MCF 10A (cell line): ENCODE results near the gene MARCHF2. TPM values are rescaled to one million over a fixed set of nuclear protein-coding genes. Genes with fewer than 3 reads are reported as not detected.
"Not testable (repeated sequence)": the region's sequence is repeated elsewhere in the genome, so short reads cannot be mapped to it uniquely, and the experiment has no call there.

Experiments used
- BruUV-seq: library from RNA; stranded (reverse); fragments of 400-500 nt; replicated peaks from 2 replicates; lab custom pipeline; 2021; lab: Mats Ljungman, UMichigan
- CTCF ChIA-PET: fragments of 300-600 bp; sonication (Branson Sonifier 250); formaldehyde crosslinking; extraction: SDS; loops from one replicate; lab custom pipeline; 2021; ENCODE audit warnings: antibody characterized with exemption, inconsistent platforms; lab: Yijun Ruan, JAX
- POLR2A ChIA-PET: fragments of 300-600, 350-650 bp; sonication (Branson Sonifier 250); formaldehyde crosslinking; extraction: SDS; loops from one replicate; lab custom pipeline; 2020; ENCODE audit warnings: antibody characterized with exemption, inconsistent platforms; lab: Yijun Ruan, JAX
- DNase-seq: peaks from one replicate; pipeline ENCODE4 v3.0.0-alpha.2; 2018; ENCODE audit not compliant: unreplicated experiment
- H3K27ac Mint-ChIP-seq: one replicate; pipeline ENCODE4 v1.8.0; 2022; ENCODE audit warnings: mild to moderate bottlenecking, low read depth, mixed read lengths; ENCODE audit not compliant: unreplicated experiment
- H3K27me3 Mint-ChIP-seq: one replicate; pipeline ENCODE4 v1.8.0; 2022; ENCODE audit warnings: mixed read lengths; ENCODE audit not compliant: insufficient read depth, unreplicated experiment
- H3K36me3 Mint-ChIP-seq: one replicate; pipeline ENCODE4 v1.8.0; 2022; ENCODE audit warnings: mild to moderate bottlenecking, moderate library complexity, mixed read lengths; ENCODE audit not compliant: insufficient read depth, unreplicated experiment
- H3K4me1 Mint-ChIP-seq: one replicate; pipeline ENCODE4 v1.8.0; 2022; ENCODE audit warnings: mixed read lengths; ENCODE audit not compliant: insufficient read depth, unreplicated experiment
- H3K4me3 Mint-ChIP-seq: one replicate; pipeline ENCODE4 v1.8.0; 2022; ENCODE audit warnings: mild to moderate bottlenecking, moderate library complexity, mixed read lengths; ENCODE audit not compliant: unreplicated experiment
- H3K9me3 Mint-ChIP-seq: one replicate; pipeline ENCODE4 v1.8.0; 2022; ENCODE audit warnings: mixed read lengths; ENCODE audit not compliant: unreplicated experiment
- CTCF ChIP-seq: fragments of 200-600 bp; IDR thresholded peaks from one replicate; pipeline ENCODE4 v1.8.0; 2022; ENCODE audit warnings: antibody characterized with exemption, mild to moderate bottlenecking; ENCODE audit not compliant: unreplicated experiment
- intact Hi-C: fragments of 100-400 bp; cut with micrococcal nuclease; formaldehyde crosslinking; loops from 2 replicates; pipeline ENCODE4 v1.14.1; 2022
- total RNA-seq: library from RNA; stranded (reverse); gene quantifications from 2 replicates; pipeline ENCODE4 v1.2.3, GENCODE V29; 2022

Gene MARCHF2
- total RNA-seq, 1 experiment from 2014 or later, result 8.3 TPM

- Mint-ChIP-seq H3K4me3 (no peak overlapping the region), H3K36me3 (peaks cover 25% of the 10 kb centered on the region), H3K9me3 (no peaks in the 10 kb centered on the region), H3K27ac (no peak overlapping the region), H3K4me1 (no peaks in the 10 kb centered on the region), H3K27me3 (no peaks in the 10 kb centered on the region)
- intact Hi-C loops, result no loop called here
- BruUV-seq, result no TSS peak
- ChIA-PET CTCF (interaction anchor here (0.6 to 3.4 kb wide), 3 partner anchors 24 to 65 kb away, joined by 3 to 23 read pairs (median 4); no protein-coding TSS in a partner anchor), POLR2A (interaction anchor here (1.7 to 2.5 kb wide), 2 partner anchors 13 to 16 kb away, joined by 6 to 8 read pairs; partner anchors contain the start of gene RAB11B)
- DNase-seq, result no peak
- no peak for TF ChIP-seq CTCF
Measured at GRCh38 chr19:8377598-8377997, 35.5 kb upstream of the MARCHF2 start.

GRCh38 chr19:8379156-8379891 lies 33.8 kb upstream of the MARCHF2 start:
- not testable (repeated sequence) for DNase-seq

GRCh38 chr19:8384569-8384968 lies 28.5 kb upstream of the MARCHF2 start:
- H3K27me3 Mint-ChIP-seq, POLR2A ChIA-PET, CTCF ChIA-PET, H3K4me1 Mint-ChIP-seq, H3K9me3 Mint-ChIP-seq, H3K27ac Mint-ChIP-seq, DNase-seq, H3K4me3 Mint-ChIP-seq, intact Hi-C loops, H3K36me3 Mint-ChIP-seq, BruUV-seq: not testable (repeated sequence)

More at GRCh38 chr19:8379156-8379891, 33.8 kb upstream of the MARCHF2 start:
- CTCF ChIA-PET, result interaction anchor here (0.6 to 3.4 kb wide), 4 partner anchors 8 to 34 kb away, joined by 3 to 23 read pairs (median 4); no protein-coding TSS in a partner anchor
- intact Hi-C loops, H3K27me3 Mint-ChIP-seq, BruUV-seq, H3K4me3 Mint-ChIP-seq, H3K4me1 Mint-ChIP-seq, H3K9me3 Mint-ChIP-seq, H3K27ac Mint-ChIP-seq: not testable (repeated sequence)
- H3K36me3 Mint-ChIP-seq, result peaks cover 15% of the 10 kb centered on the region
- POLR2A ChIA-PET, result interaction anchor here (2.5 kb wide), 1 partner anchor 11 kb away, joined by 8 read pairs; the partner anchor contains the start of gene RAB11B

GRCh38 chr19:8385103-8385502 lies 28.0 kb upstream of the MARCHF2 start:
- CTCF ChIA-PET, POLR2A ChIA-PET, DNase-seq, H3K4me3 Mint-ChIP-seq, H3K4me1 Mint-ChIP-seq, H3K27ac Mint-ChIP-seq, BruUV-seq, H3K27me3 Mint-ChIP-seq, intact Hi-C loops, H3K9me3 Mint-ChIP-seq: not testable (repeated sequence)
- H3K36me3 Mint-ChIP-seq, result peaks cover 11% of the 10 kb centered on the region

- H3K36me3 Mint-ChIP-seq, CTCF ChIA-PET, H3K4me3 Mint-ChIP-seq, H3K27me3 Mint-ChIP-seq, intact Hi-C loops, H3K9me3 Mint-ChIP-seq, H3K4me1 Mint-ChIP-seq, BruUV-seq, DNase-seq, H3K27ac Mint-ChIP-seq: not testable (repeated sequence)
- POLR2A ChIA-PET, result interaction anchor here (0.7 to 1.0 kb wide), 2 partner anchors 23 to 65 kb away, joined by 3 read pairs; no protein-coding TSS in a partner anchor
Measured at GRCh38 chr19:8385566-8385965, 27.5 kb upstream of the MARCHF2 start.

GRCh38 chr19:8386419-8386818 lies 26.7 kb upstream of the MARCHF2 start:
- BruUV-seq, H3K36me3 Mint-ChIP-seq, intact Hi-C loops, H3K4me1 Mint-ChIP-seq, H3K9me3 Mint-ChIP-seq, H3K27me3 Mint-ChIP-seq, H3K27ac Mint-ChIP-seq, H3K4me3 Mint-ChIP-seq, DNase-seq: not testable (repeated sequence)
- ChIA-PET CTCF (interaction anchor here (0.6 kb wide), 1 partner anchor 535 kb away, joined by 3 read pairs; no protein-coding TSS in a partner anchor), POLR2A (interaction anchor here (0.7 to 1.0 kb wide), 2 partner anchors 24 to 66 kb away, joined by 3 read pairs; no protein-coding TSS in a partner anchor)
